Adipocyte (in vitro differentiated cells): ENCODE measurements around the gene PDE6A.
A peak's percentile ranks its signal among the peaks of the same experiment; 100 is the strongest.

Experiments used
- DNase-seq: peaks from one replicate; pipeline ENCODE4 v3.0.0-alpha.2; 2015; ENCODE audit warnings: low read depth
- H3K27me3 ChIP-seq: replicated peaks from 2 replicates; pipeline ENCODE4 v1.7.0; 2013; ENCODE audit warnings: mild to moderate bottlenecking, low read length, moderate library complexity; ENCODE audit not compliant: control insufficient read depth, insufficient read depth
- H3K36me3 ChIP-seq: 2 replicates; pipeline ENCODE4 v1.7.0; 2013; ENCODE audit warnings: low read length, mild to moderate bottlenecking, moderate library complexity; ENCODE audit not compliant: control insufficient read depth, insufficient read depth, severe bottlenecking
- H3K4me1 ChIP-seq: 2 replicates; pipeline ENCODE4 v1.7.0; 2013; ENCODE audit warnings: mild to moderate bottlenecking, low read length, moderate library complexity; ENCODE audit not compliant: control insufficient read depth, insufficient read depth
- H3K4me3 ChIP-seq: 2 replicates; pipeline ENCODE4 v1.7.0; 2013; ENCODE audit warnings: mild to moderate bottlenecking, low read length, moderate library complexity
- H3K9ac ChIP-seq: 2 replicates; pipeline ENCODE4 v1.7.0; 2013; ENCODE audit warnings: mild to moderate bottlenecking, low read length, moderate library complexity
- H3K9me3 ChIP-seq: 2 replicates; pipeline ENCODE4 v1.7.0; 2013; ENCODE audit warnings: mild to moderate bottlenecking, low read length, moderate library complexity; ENCODE audit not compliant: control insufficient read depth

Gene PDE6A

DNA sequence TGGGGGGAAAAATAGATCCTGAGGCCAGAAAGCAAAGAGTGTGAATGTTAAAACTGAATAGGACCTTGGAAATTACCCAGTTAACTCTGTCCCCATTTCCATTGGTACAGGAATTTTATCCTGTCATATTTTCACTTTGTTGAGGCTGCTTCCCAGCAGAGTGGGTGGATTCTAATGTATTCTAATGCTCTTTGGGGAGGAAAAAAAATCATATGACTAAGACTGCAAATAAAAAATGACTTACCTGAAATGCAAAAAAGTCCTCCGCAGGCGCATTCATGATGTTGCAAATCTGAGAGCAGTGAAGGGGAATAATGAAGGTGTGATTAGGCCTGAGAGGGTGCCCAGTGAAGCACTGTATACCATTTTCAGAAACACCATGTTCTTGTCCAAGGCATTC is 41.2 kb downstream of the PDE6A start:
- H3K9me3 ChIP-seq, result no peaks in the 10 kb centered on the region
- H3K4me1 ChIP-seq, result no peaks in the 10 kb centered on the region
- H3K27me3 ChIP-seq, result peaks cover 42% of the 10 kb centered on the region
- H3K9ac ChIP-seq, result no peak overlapping the region
- H3K36me3 ChIP-seq, result no peaks in the 10 kb centered on the region
- no peak for DNase-seq
- no peak overlapping the region for H3K4me3 ChIP-seq

DNA sequence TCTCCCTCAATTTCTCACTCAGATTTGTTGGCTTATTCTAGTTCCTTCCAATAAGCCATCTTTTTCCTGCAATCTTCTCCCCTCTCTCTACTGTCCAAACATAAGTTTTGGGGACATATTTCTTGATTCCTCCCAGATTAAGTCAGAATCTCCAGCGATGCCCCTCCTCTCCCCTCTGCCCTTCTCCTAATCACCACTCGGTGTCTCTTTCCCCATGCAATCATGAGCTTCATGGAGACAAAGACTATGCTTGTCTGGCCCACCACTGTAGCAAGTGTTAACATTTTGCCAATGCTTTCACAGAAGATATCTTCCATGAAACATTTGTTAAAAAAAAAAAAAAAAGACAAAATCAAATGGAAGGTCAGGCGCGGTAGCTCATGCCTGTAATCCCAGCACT is 42.4 kb downstream of the PDE6A start:
- H3K9me3 ChIP-seq, result no peaks in the 10 kb centered on the region
- H3K36me3 ChIP-seq, result no peaks in the 10 kb centered on the region
- H3K4me3 ChIP-seq, result no peak overlapping the region
- H3K9ac ChIP-seq, result no peak overlapping the region
- no peak for DNase-seq
- H3K4me1 ChIP-seq, result no peaks in the 10 kb centered on the region
- peaks cover 30% of the 10 kb centered on the region for H3K27me3 ChIP-seq

DNA sequence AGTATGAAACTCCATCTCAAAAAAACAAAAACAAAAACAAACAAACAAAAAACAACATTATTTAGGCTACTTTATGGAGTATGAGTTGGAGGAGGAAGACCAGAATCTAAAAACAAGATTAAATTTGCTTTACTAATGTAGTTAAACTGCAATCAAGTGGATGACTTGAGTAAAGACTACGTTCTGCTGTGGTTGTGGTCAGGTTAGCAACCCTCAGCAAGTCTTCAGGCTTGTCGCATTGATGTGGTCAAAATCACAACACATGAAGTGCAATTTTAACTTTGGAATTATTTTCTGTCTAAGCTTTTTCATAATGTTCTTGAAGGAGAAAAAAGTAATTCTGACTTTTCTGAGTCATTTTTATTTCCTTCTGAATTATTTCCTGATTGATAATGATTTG is 43.1 kb downstream of the PDE6A start:
- Histone ChIP-seq H3K27me3 (peaks cover 26% of the 10 kb centered on the region), H3K4me3 (no peak overlapping the region), H3K36me3 (no peaks in the 10 kb centered on the region), H3K4me1 (peaks cover 4% of the 10 kb centered on the region), H3K9ac (no peak overlapping the region), H3K9me3 (no peaks in the 10 kb centered on the region)
- no peak for DNase-seq

DNA sequence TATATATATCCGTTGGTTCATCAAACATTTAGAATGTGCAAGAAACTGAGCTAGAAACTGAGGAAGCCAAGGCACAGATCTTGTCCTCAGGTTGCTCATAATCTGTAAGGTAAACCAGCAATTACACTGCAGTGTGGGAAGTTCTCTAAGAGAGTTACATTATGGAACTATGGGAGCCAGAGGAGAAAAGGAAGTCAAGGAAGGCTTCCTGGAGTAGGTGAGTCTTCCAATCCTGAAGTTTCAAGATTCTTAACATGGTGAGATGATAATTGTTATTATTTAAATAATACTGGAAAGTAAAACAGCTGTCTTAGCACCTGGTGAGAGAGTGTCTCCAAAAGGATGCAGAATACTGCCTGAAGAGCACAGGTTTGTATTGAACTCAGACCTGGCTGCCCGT is 44.2 kb downstream of the PDE6A start:
- no peak for DNase-seq

DNA sequence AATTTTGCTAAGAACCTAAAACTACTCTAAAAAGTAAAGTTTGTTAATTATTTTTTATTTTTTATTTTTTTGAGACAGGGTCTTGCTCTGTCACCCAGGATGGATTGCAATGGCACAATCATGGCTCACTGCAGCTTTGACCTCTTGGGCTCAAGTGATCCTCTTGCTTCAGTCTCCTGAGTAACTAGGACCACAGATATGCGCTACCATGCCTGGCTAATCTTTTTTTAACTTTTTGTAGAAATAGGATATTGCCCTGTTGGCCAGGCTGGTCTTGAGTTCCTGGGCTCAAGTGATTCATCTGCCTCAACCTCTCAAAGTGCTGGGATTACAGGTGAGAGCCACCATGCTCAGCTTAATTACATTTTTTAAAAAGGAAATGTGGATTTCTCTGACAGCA is 45.8 kb downstream of the PDE6A start:
- Histone ChIP-seq H3K36me3 (no peaks in the 10 kb centered on the region), H3K27me3 (peaks cover 11% of the 10 kb centered on the region), H3K9ac (no peak overlapping the region), H3K9me3 (no peaks in the 10 kb centered on the region), H3K4me1 (peaks cover 16% of the 10 kb centered on the region), H3K4me3 (no peak overlapping the region)
- DNase-seq, result no peak

More for the DNA sequence above, 44.2 kb downstream of the PDE6A start:
- Histone ChIP-seq H3K4me3 (no peak overlapping the region), H3K9ac (no peak overlapping the region), H3K9me3 (no peaks in the 10 kb centered on the region), H3K4me1 (peaks cover 15% of the 10 kb centered on the region), H3K36me3 (no peaks in the 10 kb centered on the region), H3K27me3 (peaks cover 23% of the 10 kb centered on the region)

DNA sequence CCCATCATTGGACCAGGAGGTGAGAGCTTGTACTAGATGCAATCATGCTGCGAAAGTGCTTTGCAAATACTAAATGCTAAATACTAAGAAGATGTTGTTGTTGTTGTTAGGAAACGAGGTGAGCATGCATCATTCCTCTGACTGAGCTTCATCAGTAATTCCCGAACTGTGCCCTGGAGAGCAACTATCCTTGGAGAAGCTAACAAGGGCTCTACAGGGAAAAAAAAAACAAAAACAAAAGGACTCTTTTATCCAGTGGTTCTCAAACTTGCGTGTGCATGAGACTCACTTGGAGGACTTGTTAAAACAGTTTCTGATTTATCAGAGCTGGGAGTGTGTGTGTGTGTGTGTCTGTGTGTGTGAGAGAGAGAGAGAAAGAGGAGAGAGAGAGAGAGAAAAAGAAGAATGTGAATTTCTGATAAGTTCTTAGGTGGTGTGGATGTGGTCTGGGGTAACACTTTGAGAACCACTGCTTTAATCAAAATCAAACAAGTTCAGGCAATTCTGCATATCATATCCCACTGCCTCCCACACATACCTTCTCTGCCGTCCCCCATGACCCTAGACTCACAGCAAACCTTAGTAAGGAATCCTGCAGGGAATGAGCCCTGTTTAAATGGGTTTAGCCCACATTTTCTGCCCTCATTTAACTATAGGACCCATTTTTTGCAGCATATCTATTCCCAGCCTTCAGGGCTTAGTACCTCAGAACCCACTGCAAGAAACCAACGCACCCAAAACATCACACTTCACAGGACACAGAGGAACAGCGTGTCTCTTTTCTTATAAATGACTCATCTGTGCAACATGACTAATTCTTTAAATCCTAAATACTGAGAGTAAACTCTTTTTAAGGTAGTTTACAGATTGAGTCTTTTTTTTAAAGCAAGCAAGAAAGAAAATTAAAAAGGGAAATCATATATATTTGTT is 48.9 kb downstream of the PDE6A start:
- Histone ChIP-seq H3K9me3 (no peaks in the 10 kb centered on the region), H3K4me3 (peak overlapping the region; percentile 18), H3K4me1 (peaks cover 16% of the 10 kb centered on the region), H3K9ac (no peak overlapping the region), H3K27me3 (peaks cover 14% of the 10 kb centered on the region), H3K36me3 (no peaks in the 10 kb centered on the region)
- DNase-seq, result peak; percentile 57

DNA sequence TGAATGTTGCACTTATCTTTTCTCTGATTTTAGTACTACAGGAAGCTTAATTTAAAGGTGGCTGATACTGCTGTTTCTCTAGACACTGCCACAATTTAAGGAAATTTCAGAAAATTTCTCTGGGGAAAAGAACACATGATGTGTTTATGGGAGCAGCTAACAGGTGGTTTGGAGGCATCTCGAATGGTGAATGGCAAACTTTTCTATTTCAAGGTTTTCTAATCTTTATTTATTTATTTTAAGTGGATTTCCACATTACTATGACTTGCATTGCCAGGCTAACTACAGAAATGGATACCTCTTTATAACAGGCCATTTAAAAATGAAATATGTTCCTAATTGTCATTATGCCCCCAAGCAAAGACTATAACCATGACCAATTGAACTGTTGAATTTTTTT is 50.4 kb downstream of the PDE6A start:
- Histone ChIP-seq H3K36me3 (no peaks in the 10 kb centered on the region), H3K4me3 (no peak overlapping the region), H3K27me3 (peaks cover 10% of the 10 kb centered on the region), H3K9me3 (no peaks in the 10 kb centered on the region), H3K9ac (no peak overlapping the region), H3K4me1 (peaks cover 16% of the 10 kb centered on the region)
- DNase-seq, result no peak

DNA sequence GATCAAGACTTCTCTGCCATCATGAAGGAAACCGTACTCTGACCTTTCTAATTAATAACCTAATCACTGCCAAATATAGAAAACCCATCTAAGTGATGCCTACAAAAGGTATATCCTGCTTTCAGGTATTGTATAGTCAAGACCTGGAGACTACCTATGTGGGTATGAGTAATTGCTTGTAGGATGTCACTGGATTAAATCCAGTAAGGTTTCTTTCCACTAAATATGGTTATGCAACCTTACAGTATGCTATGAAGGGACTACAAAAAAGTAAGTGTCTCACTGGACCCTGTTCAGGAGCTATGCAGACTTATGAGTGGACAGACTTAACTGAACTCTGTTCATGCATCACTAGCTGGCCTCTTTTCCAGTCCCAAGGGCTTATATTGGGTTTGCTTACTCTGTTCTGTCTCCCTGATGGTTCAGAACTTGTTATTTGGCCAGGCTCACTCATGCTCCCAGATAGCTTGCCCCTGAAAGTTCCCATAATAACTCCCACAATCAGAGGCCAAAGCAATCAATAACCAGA is 51.1 kb downstream of the PDE6A start:
- H3K27me3 ChIP-seq, result peaks cover 5% of the 10 kb centered on the region
- DNase-seq, result no peak
- H3K9me3 ChIP-seq, result no peaks in the 10 kb centered on the region
- H3K4me1 ChIP-seq, result peaks cover 16% of the 10 kb centered on the region
- no peak overlapping the region for H3K4me3 ChIP-seq
- no peak overlapping the region for H3K9ac ChIP-seq
- H3K36me3 ChIP-seq, result no peaks in the 10 kb centered on the region

DNA sequence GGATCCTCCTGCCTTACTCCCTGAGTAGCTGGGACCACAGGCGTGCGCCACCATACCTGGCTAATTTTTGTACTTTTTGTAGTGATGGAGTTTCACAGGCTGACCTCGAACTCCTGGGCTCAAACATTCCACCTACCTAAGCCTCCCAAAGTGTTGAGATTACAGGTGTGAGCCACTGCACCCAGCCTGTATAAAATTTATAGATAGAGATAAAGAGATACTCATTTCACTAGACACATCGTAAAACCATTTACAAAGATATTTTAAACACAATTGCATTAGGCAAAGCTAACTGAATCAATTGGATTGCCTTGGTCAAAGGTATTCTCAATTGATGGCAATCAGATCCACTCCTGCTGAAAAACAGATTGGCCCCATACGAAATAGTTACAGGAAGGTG is 52.0 kb downstream of the PDE6A start:
- Histone ChIP-seq H3K9ac (no peak overlapping the region), H3K4me1 (peaks cover 16% of the 10 kb centered on the region), H3K36me3 (no peaks in the 10 kb centered on the region), H3K9me3 (no peaks in the 10 kb centered on the region), H3K4me3 (no peak overlapping the region), H3K27me3 (peaks cover 5% of the 10 kb centered on the region)
- DNase-seq, result no peak

DNA sequence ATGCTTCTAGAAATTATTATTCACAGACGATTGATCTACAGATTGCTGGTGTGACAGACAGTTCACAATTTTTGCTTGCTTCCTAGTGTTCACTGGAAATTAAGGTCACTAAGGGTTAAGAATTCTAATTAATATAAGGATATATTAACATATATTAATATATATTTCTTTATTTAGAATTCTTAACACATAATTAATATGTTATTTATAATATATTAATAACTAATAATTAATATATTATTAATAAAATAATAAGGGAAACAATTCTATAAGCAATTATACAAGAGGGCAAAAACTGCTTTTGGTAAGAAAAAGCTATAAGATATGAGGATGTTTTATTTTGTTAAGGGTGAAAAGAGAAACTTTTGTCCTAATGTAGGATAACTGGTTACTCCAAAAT is 56.3 kb downstream of the PDE6A start:
- no peak overlapping the region for H3K4me3 ChIP-seq
- H3K4me1 ChIP-seq, result peaks cover 5% of the 10 kb centered on the region
- DNase-seq, result no peak
- no peaks in the 10 kb centered on the region for H3K9me3 ChIP-seq
- no peaks in the 10 kb centered on the region for H3K36me3 ChIP-seq
- no peak overlapping the region for H3K9ac ChIP-seq
- H3K27me3 ChIP-seq, result peaks cover 5% of the 10 kb centered on the region

DNA sequence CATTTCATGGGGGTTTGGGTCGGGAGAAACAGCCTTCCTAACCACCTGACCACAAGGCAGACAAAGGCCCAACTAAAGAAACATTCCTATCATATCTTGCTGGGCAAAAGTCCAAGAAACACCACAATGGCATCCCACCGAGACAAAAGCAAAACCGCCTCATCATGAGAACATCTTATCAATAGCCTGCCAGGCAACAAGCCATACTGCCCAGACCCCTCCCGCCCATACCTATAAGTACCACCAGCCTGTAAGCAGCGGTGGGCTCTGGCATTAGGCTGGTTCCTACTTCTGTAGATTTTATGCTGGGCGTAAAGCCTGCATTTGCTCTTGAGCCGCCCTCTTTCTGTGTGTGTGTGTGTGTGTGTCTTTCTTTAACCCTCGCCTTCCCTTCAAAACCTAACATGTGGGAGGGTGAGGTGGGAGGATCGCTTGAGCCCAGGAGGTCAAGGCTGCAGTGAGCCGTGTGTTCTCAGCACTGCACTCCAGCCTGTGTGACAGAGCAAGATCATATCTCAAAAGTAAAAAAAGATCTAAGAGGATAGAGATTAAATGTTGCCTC is 56.9 kb downstream of the PDE6A start:
- peak; percentile 68 for DNase-seq
- H3K27me3 ChIP-seq, result peaks cover under 1% of the 10 kb centered on the region
- H3K4me1 ChIP-seq, result peaks cover 5% of the 10 kb centered on the region
- H3K4me3 ChIP-seq, result no peak overlapping the region
- no peaks in the 10 kb centered on the region for H3K36me3 ChIP-seq
- no peak overlapping the region for H3K9ac ChIP-seq
- no peaks in the 10 kb centered on the region for H3K9me3 ChIP-seq
